IPS-15b (cell line): ENCODE data around the gene ABCA7.
A peak's percentile ranks its signal among the peaks of the same experiment; 100 is the strongest.

Source experiments
- H3K27me3 ChIP-seq: one replicate; pipeline ENCODE4 v1.6.1; 2013; ENCODE audit warnings: low read length; ENCODE audit not compliant: control insufficient read depth, insufficient read depth
- H3K36me3 ChIP-seq: one replicate; pipeline ENCODE4 v1.6.1; 2013; ENCODE audit warnings: low read length; ENCODE audit not compliant: control insufficient read depth, insufficient read depth
- H3K4me1 ChIP-seq: one replicate; pipeline ENCODE4 v1.6.1; 2013; ENCODE audit warnings: mild to moderate bottlenecking, low read length; ENCODE audit not compliant: control insufficient read depth, insufficient read depth
- H3K4me3 ChIP-seq: one replicate; pipeline ENCODE4 v1.5.1; 2013; ENCODE audit warnings: low read depth, low read length
- H3K9ac ChIP-seq: one replicate; pipeline ENCODE4 v1.6.1; 2013; ENCODE audit warnings: low read depth, mild to moderate bottlenecking, low read length
- H3K9me3 ChIP-seq: one replicate; pipeline ENCODE4 v1.6.1; 2013; ENCODE audit warnings: mild to moderate bottlenecking, low read length; ENCODE audit not compliant: control insufficient read depth, insufficient read depth

Gene ABCA7

DNA sequence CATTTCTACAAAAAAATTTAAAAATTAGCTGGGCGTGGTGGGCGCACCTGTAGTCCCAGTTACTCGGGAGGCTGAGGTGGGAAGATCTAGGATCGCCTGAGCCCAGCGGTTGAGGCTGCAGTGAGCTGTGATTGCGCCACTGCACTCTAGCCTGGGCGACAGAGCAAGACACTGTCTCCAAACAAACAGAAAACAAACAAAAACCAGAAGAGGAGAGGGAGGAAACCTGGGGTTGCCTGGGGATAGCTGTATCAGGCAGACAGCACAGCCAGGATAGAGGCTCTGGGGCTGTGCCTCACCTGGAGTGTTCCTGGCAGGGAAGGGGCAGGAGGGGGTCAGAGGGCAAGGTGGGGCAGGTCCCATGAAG lies 57.9 kb downstream of the ABCA7 start:
- peaks cover 2% of the 10 kb centered on the region for H3K4me1 ChIP-seq
- no peaks in the 10 kb centered on the region for H3K9me3 ChIP-seq
- no peak overlapping the region for H3K9ac ChIP-seq
- H3K27me3 ChIP-seq, result no peaks in the 10 kb centered on the region
- H3K36me3 ChIP-seq, result no peaks in the 10 kb centered on the region
- H3K4me3 ChIP-seq, result no peak overlapping the region

GRCh38 chr19:1098177-1099051 lies 58.5 kb downstream of the ABCA7 start:
- H3K9ac ChIP-seq, result no peak overlapping the region
- no peaks in the 10 kb centered on the region for H3K9me3 ChIP-seq
- H3K4me3 ChIP-seq, result no peak overlapping the region
- H3K4me1 ChIP-seq, result peaks cover 2% of the 10 kb centered on the region
- H3K27me3 ChIP-seq, result no peaks in the 10 kb centered on the region
- no peaks in the 10 kb centered on the region for H3K36me3 ChIP-seq

DNA sequence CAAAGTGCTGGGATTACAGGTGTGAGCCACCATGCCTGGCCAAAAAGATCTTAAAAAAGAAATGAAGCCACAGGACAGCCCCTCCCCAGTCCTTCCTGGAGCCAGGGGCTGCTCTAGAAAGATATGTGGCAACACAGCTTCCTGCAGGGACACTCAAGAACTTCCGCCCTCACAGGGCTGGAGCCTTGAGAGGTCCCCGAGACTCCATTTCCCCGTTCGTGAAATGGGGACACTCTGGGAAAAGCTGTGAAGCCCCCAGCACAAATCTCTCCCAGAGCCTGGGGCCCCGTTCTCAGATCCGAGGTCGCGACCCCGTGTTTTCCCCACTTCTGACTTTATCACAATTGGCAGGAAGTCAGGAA lies 61.4 kb downstream of the ABCA7 start:
- Histone ChIP-seq H3K4me3 (no peak overlapping the region), H3K4me1 (peaks cover 2% of the 10 kb centered on the region)

GRCh38 chr19:1102407-1103131 lies 62.7 kb downstream of the ABCA7 start:
- H3K9me3 ChIP-seq, result no peaks in the 10 kb centered on the region
- peaks cover 20% of the 10 kb centered on the region for H3K36me3 ChIP-seq
- H3K4me1 ChIP-seq, result peaks cover 2% of the 10 kb centered on the region
- H3K9ac ChIP-seq, result no peak overlapping the region
- no peaks in the 10 kb centered on the region for H3K27me3 ChIP-seq
- H3K4me3 ChIP-seq, result no peak overlapping the region

More for the DNA sequence above, 61.4 kb downstream of the ABCA7 start:
- Histone ChIP-seq H3K9me3 (no peaks in the 10 kb centered on the region), H3K36me3 (peaks cover 9% of the 10 kb centered on the region), H3K27me3 (no peaks in the 10 kb centered on the region), H3K9ac (no peak overlapping the region)

DNA sequence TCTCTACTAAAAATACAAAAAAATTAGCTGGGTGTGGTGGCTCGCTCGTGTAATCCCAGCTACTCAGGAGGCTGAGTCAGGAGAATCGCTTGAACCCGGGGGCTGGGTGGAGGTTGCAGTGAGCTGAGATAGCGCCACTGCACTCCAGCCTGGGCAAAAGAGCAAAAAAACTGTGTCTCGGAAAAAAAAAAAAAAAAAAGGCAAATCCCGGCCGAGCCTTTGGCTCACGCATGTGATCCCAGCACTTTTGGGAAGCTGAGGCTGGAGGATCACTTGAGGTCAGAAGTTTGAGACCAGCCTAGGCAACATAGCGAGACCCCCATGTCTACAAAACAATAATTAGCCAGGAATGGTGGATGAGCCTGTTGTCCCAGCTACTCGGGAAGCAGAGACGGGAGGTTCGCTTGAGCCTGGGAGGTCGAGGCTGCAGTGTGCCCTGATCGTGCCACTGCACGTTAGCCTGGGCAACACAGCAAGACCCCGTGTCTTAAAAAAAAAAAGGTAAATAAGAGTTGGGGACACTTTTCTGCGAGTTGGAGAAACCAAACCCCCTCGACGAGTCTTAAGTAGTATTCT lies 63.3 kb downstream of the ABCA7 start:
- H3K9ac ChIP-seq, result no peak overlapping the region

GRCh38 chr19:1103708-1104310 lies 63.9 kb downstream of the ABCA7 start, which contains the start of gene GPX4:
Gene GPX4 (plus strand): TSS chr19:1103994. CDS start chr19:1104044, 50 bp downstream.
- Histone ChIP-seq H3K9ac (peak within 1 kb of the TSS; percentile 79), H3K9me3 (no peaks in the 10 kb centered on the region), H3K4me1 (peaks cover 2% of the 10 kb centered on the region), H3K4me3 (peak within 1 kb of the TSS; percentile 75), H3K27me3 (no peaks in the 10 kb centered on the region), H3K36me3 (peaks cover 26% of the 10 kb centered on the region)

More for the DNA sequence above, 63.3 kb downstream of the ABCA7 start:
- H3K27me3 ChIP-seq, result no peaks in the 10 kb centered on the region
- no peaks in the 10 kb centered on the region for H3K9me3 ChIP-seq
- H3K4me3 ChIP-seq, result peak overlapping the region; percentile 50
- H3K4me1 ChIP-seq, result peaks cover 2% of the 10 kb centered on the region
- peaks cover 23% of the 10 kb centered on the region for H3K36me3 ChIP-seq

DNA sequence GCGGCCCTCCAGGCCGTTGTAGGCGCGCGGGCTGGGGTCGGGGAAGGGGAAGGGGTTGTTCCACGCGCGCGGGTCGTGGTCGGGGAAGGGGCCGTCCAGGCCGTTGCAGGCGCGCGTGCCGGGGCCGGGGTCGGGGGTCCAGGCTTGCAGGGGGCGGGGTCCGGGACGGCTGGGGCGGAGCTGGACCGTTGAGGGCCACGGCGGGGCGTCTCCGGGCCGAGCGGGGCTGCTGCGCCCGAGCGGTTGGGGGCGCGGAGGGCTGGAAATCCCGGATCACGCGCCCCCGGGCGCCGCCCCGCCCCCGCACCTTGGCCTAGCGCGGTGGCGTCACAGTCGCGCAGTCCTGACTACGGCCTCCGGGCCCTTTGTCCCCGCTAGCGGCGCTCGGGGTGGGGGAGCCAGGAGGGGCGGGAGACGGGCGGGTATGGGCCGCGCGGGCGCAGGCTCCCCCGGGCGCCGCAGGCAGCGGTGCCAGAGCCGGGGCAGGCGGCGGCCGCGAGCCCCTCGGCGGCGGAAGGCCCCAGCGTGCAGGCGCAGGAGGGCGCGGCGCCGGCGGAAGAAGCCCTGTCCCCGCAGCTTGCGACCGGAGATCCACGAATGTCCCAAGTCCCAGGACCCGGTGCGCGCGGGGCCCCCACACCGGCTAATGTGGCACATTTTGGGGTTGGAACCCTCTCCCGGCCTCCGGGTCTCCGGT lies 64.6 kb downstream of the ABCA7 start:
- Histone ChIP-seq H3K4me1 (peaks cover 2% of the 10 kb centered on the region), H3K27me3 (no peaks in the 10 kb centered on the region), H3K36me3 (peaks cover 32% of the 10 kb centered on the region), H3K9me3 (no peaks in the 10 kb centered on the region), H3K9ac (peak overlapping the region; percentile 79), H3K4me3 (peak overlapping the region; percentile 75)

DNA sequence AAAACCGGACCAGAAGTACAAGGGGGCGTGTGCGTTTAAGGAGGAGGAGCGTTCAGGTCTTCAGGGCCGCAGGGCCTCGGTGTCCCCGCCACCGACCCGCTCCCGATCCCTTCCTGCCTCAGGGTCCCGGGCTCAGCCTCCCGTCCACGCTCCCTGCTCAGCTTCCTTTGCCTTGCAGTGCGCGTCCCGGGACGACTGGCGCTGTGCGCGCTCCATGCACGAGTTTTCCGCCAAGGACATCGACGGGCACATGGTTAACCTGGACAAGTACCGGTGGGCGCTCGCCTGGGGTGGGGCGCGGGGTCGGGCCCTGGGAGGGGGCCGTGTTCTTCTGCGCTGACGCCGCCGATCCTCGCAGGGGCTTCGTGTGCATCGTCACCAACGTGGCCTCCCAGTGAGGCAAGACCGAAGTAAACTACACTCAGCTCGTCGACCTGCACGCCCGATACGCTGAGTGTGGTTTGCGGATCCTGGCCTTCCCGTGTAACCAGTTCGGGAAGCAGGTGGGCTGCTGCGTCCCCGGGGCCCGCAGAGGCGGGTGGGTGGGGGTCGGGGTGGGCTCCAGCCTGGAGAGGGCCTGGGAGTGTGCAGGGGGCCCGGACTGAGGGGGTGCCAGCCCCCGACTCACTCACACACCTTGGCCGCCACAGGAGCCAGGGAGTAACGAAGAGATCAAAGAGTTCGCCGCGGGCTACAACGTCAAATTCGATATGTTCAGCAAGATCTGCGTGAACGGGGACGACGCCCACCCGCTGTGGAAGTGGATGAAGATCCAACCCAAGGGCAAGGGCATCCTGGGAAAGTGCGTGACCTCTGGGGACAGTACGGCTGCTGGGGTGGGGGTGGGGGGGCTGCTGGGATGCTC lies 65.3 kb downstream of the ABCA7 start:
- H3K9ac ChIP-seq, result peak overlapping the region; percentile 79
- no peaks in the 10 kb centered on the region for H3K9me3 ChIP-seq
- H3K27me3 ChIP-seq, result no peaks in the 10 kb centered on the region
- peak overlapping the region; percentile 75 for H3K4me3 ChIP-seq
- H3K36me3 ChIP-seq, result peaks cover 39% of the 10 kb centered on the region
- peaks cover 2% of the 10 kb centered on the region for H3K4me1 ChIP-seq

DNA sequence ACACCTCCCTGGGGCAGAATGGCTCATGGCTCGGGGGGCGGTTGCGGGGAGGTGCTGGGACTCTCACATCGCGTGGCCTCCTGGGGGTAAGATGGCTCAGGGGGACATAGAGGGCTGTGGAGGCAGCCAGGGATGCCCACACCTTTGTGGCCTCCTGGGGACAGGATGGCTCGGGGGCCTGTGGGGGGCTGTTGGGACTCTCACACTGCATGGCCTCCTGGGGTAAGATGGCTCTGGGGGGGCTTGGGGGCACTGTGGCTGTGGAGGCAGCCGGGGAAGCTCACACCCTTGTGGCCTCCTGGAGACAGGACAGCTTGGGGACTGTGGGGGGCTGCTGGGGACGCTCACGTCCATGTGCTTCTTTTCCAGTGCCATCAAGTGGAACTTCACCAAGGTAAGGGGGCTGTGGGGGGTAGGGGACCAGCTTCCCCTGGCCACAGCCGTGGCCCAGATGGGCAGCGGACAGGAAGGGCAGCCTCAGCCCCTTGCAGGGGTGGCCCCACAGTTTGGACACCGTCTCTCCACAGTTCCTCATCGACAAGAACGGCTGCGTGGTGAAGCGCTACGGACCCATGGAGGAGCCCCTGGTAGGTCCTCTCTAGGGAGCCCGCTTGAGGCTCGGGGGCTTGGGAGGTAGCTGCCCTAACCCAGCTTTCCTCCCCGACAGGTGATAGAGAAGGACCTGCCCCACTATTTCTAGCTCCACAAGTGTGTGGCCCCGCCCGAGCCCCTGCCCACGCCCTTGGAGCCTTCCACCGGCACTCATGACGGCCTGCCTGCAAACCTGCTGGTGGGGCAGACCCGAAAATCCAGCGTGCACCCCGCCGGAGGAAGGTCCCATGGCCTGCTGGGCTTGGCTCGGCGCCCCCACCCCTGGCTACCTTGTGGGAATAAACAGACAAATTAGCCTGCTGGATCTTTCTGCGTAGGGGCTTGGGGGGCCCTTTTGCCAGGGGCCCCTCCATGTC lies 66.2 kb downstream of the ABCA7 start:
- Histone ChIP-seq H3K27me3 (no peaks in the 10 kb centered on the region), H3K4me1 (peaks cover 2% of the 10 kb centered on the region), H3K36me3 (peaks cover 46% of the 10 kb centered on the region), H3K9me3 (no peaks in the 10 kb centered on the region), H3K4me3 (no peak overlapping the region), H3K9ac (no peak overlapping the region)
